ENCODE results near the gene SPTSSB. TPM values are rescaled to one million over a fixed set of nuclear protein-coding genes. Genes with fewer than 3 reads are reported as not detected.

Gene SPTSSB
- total RNA-seq, 1 experiment from 2014 or later = not detected

DNA sequence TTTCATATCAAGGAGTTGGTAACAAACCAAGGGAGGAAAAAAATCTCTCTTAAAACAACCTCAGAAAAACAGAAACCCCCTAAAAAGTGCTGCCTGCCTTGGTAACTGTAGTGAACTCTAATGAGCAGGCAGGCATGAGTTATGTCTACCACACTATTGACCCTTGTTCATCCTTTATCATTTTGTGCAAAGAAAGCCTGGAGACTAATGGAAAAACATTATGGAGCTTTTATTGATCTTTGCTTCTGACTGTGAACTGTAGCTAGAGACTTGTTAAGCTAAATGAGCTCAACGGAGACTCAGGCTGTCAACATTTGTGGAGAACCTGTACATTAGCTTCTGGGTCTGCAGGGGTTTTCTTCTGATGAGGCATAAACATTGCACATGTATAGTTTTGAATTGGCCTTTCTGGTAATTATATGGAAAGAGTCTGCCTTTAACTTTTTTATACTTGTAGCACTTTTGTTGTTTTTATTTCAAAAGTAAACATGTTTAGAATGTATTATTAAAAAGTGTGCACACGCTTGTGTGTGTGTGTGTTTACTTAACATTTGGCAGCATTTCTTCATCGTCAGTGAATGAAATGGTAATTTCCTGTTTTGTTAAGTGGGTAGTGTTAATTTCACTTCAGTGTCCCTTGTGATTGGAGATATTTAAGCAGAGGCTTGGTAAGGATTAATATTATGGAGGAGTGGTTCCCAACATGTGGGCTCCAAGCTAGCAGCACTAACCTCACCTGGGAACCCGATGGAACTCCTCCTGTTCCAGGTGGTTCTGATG, 15.9 kb upstream of the SPTSSB start:
- no peak overlapping the region for H3K4me3 Mint-ChIP-seq (ENCODE audit: unreplicated experiment)
- TF ChIP-seq, protein P1, sequence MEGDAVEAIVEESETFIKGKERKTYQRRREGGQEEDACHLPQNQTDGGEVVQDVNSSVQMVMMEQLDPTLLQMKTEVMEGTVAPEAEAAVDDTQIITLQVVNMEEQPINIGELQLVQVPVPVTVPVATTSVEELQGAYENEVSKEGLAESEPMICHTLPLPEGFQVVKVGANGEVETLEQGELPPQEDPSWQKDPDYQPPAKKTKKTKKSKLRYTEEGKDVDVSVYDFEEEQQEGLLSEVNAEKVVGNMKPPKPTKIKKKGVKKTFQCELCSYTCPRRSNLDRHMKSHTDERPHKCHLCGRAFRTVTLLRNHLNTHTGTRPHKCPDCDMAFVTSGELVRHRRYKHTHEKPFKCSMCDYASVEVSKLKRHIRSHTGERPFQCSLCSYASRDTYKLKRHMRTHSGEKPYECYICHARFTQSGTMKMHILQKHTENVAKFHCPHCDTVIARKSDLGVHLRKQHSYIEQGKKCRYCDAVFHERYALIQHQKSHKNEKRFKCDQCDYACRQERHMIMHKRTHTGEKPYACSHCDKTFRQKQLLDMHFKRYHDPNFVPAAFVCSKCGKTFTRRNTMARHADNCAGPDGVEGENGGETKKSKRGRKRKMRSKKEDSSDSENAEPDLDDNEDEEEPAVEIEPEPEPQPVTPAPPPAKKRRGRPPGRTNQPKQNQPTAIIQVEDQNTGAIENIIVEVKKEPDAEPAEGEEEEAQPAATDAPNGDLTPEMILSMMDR (IDR thresholded peaks at IDR 0.05; ENCODE audit: unreplicated experiment) = no peak
- BruUV-seq (replicated peaks) = no TSS peak
- H3K9me3 Mint-ChIP-seq (ENCODE audit: unreplicated experiment) = no peaks in the 10 kb centered on the region
- H3K36me3 Mint-ChIP-seq (ENCODE audit: insufficient read depth, unreplicated experiment) = no peaks in the 10 kb centered on the region
- no peaks in the 10 kb centered on the region for H3K27me3 Mint-ChIP-seq (ENCODE audit: insufficient read depth, unreplicated experiment)
- DNase-seq (ENCODE audit: unreplicated experiment) = no peak
- CTCF ChIA-PET = no interaction called here
- intact Hi-C loops (cut with micrococcal nuclease) = no loop called here
- POLR2A ChIA-PET = no interaction called here
- H3K27ac Mint-ChIP-seq (ENCODE audit: low read depth, unreplicated experiment) = no peak overlapping the region
- no peaks in the 10 kb centered on the region for H3K4me1 Mint-ChIP-seq (ENCODE audit: insufficient read depth, unreplicated experiment)

DNA sequence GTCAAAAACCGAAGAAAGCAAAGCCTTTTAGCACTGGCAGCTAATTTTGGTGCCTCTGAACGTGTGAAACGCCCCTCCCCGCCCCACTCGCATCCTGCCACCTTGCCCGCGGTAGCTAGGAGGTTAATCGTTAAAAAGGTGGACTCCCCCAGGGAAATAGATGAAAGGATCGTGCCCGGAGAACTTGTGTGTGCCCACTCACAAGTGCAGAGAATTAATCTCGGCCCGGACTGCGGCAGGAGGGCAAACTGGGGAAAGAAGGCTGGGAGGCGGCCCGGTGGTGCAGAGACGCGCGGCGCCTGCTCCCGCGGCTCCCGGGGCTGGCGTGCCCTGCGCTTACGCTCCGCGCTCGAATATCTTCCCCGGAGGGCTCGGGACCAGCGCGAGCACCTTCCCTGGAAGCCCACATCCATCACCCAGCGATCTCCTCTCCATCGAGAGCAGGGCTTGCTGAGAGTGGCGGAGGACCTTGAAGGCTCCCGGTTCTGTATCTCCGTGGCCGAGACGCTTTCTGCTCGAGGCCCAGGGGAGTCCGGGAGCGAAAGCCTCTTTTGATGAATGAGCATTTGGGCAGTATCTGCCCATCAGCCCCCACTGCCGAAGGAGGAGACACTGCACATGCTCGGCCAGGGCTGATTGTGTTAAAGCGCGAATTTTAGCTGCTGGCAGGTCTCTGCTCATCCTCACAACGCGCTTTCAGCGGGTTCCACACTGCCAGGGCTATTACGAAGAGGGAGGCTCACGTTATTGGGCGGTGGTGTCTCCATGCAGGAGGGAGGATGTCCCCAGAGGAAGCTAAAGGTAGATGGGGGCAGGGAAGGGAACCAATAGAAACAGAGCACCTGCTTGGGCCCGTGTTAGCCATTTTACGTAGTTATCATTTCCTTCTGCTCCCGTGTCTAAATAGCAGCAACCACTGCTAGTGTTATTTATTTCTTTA, 1.3 kb upstream of the SPTSSB start:
- POLR2A ChIA-PET = interaction anchor here (0.7 to 2.0 kb wide), 3 partner anchors 10 to 80 kb away, joined by 4 to 11 read pairs (median 5); no protein-coding TSS in a partner anchor
- CTCF ChIA-PET = interaction anchor here (0.8 to 1.1 kb wide), 2 partner anchors 13 to 22 kb away, joined by 3 to 4 read pairs; no protein-coding TSS in a partner anchor
- intact Hi-C loops (cut with micrococcal nuclease) = no loop called here

DNA sequence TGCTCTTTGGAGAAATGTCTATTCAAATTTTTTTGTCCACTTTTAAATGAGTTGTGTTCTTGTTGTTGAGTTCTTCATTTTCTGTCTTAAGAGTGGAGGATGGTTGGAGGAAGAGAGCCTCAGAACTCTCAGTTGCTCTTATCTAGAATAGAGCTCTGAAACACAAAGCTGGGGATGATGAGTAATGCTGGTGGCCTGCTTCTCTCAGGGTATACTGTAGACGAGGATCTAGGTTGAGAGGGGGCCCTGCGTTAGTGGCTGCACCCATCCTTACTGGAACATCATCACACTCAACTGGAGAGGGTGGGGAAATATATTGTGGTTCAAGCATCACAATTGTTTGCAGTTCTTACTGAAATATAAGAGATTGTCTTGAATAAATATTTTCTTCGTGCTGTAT, 1.8 kb downstream of the SPTSSB start:
- intact Hi-C loops (cut with micrococcal nuclease) = no loop called here
- H3K4me3 Mint-ChIP-seq (ENCODE audit: unreplicated experiment) = no peak overlapping the region

More for the DNA sequence above, 1.3 kb upstream of the SPTSSB start:
- Mint-ChIP-seq H3K9me3 (ENCODE audit: unreplicated experiment) (no peaks in the 10 kb centered on the region), H3K36me3 (ENCODE audit: insufficient read depth, unreplicated experiment) (no peaks in the 10 kb centered on the region), H3K4me3 (ENCODE audit: unreplicated experiment) (peak overlapping the region; percentile 75), H3K27me3 (ENCODE audit: insufficient read depth, unreplicated experiment) (no peaks in the 10 kb centered on the region), H3K27ac (ENCODE audit: low read depth, unreplicated experiment) (no peak overlapping the region), H3K4me1 (ENCODE audit: insufficient read depth, unreplicated experiment) (peaks cover 6% of the 10 kb centered on the region)
- no peak for DNase-seq (ENCODE audit: unreplicated experiment)
- BruUV-seq (replicated peaks) = no TSS peak
- TF ChIP-seq, protein P1 (IDR thresholded peaks at IDR 0.05; ENCODE audit: unreplicated experiment) = no peak

More for the DNA sequence above, 1.8 kb downstream of the SPTSSB start:
- no peaks in the 10 kb centered on the region for H3K9me3 Mint-ChIP-seq (ENCODE audit: unreplicated experiment)
- H3K27me3 Mint-ChIP-seq (ENCODE audit: insufficient read depth, unreplicated experiment) = no peaks in the 10 kb centered on the region
- no peak for DNase-seq (ENCODE audit: unreplicated experiment)
- CTCF ChIA-PET = interaction anchor here (0.5 to 1.4 kb wide), 3 partner anchors 20 to 701 kb away, joined by 3 to 4 read pairs (median 4); no protein-coding TSS in a partner anchor
- POLR2A ChIA-PET = interaction anchor here (1.5 kb wide), 1 partner anchor 15 kb away, joined by 3 read pairs; no protein-coding TSS in a partner anchor
- H3K36me3 Mint-ChIP-seq (ENCODE audit: insufficient read depth, unreplicated experiment) = no peaks in the 10 kb centered on the region
- TF ChIP-seq, protein P1 (IDR thresholded peaks at IDR 0.05; ENCODE audit: unreplicated experiment) = no peak
- BruUV-seq (replicated peaks) = no TSS peak
- peaks cover 6% of the 10 kb centered on the region for H3K4me1 Mint-ChIP-seq (ENCODE audit: insufficient read depth, unreplicated experiment)
- H3K27ac Mint-ChIP-seq (ENCODE audit: low read depth, unreplicated experiment) = no peak overlapping the region
